HG02588 (cell line): ENCODE measurements around the gene SCYGR4.
"Not testable (repeated sequence)": the region's sequence is repeated elsewhere in the genome, so short reads cannot be mapped to it uniquely, and the experiment has no call there.

Experiments used
- ATAC-seq: cut with Tn5 transposase; IDR thresholded peaks from one replicate; pipeline ENCODE4 v1.9.1; 2021; ENCODE audit warnings: mild to moderate bottlenecking, moderate library complexity; ENCODE audit not compliant: unreplicated experiment

The SCYGR4 gene, protein sequence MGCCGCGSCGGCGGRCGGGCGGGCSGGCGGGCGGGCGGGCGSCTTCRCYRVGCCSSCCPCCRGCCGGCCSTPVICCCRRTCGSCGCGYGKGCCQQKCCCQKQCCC

GRCh38 chr2:227617316-227618230, at the start of gene SCYGR4:
TSS of gene SCYGR4 (plus strand) at chr2:227617498. CDS start at chr2:227617498, 0 bp downstream.
- ATAC-seq = no peak

GRCh38 chr2:227568852-227569169, 48.5 kb upstream of the SCYGR4 start:
- no peak for ATAC-seq

DNA sequence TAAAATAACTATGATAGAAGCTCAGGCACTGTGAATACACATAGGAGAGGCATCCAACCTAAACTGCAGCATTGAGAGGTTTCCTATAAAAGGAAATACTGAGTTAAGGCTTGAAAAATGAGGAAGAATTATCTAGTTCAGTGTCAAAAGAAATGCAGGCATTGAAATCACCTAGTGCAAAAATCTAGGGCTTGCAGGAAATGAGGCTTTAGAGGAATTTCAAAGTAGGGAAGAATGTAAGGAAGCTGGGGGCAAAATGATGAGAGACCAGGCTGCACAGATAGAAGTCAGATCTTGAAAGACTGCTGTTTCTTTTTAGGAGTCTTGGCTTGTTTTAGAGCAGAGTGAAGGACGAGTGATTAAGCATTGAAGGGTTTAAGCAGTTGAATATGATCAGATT, 46.7 kb upstream of the SCYGR4 start:
- no peak for ATAC-seq

- no peak for ATAC-seq
Measured at GRCh38 chr2:227576110-227576509, 41.2 kb upstream of the SCYGR4 start.

GRCh38 chr2:227576812-227577211, 40.5 kb upstream of the SCYGR4 start:
- no peak for ATAC-seq

DNA sequence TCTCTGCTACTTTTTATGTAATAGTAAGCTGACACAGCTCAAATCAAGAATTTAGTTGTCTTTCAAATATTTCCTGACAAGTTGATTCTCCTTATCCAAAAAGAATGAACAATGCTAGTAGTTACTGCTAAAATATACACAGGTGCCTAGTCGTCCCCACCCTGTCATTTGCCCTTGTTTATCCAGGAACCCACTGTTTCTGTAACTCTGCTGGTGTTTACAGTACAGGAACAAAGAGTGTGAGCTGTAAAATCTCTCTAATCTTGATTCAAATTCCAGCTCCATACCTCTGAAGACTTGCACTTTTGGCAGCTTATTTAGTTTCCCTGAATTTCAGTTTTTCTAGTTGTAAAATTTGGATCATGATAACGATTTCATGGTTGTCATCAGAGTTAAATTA, 39.7 kb upstream of the SCYGR4 start:
- ATAC-seq = no peak

GRCh38 chr2:227578642-227579041, 38.7 kb upstream of the SCYGR4 start:
- no peak for ATAC-seq

GRCh38 chr2:227579791-227580190, 37.5 kb upstream of the SCYGR4 start:
- no peak for ATAC-seq

GRCh38 chr2:227582369-227582768, 34.9 kb upstream of the SCYGR4 start:
- ATAC-seq = no peak

GRCh38 chr2:227592694-227593387, 24.5 kb upstream of the SCYGR4 start:
- no peak for ATAC-seq

- ATAC-seq = no peak
Measured at GRCh38 chr2:227595797-227596196, 21.5 kb upstream of the SCYGR4 start.

- no peak for ATAC-seq
Measured at GRCh38 chr2:227597036-227597435, 20.3 kb upstream of the SCYGR4 start.

GRCh38 chr2:227597998-227598397, 19.3 kb upstream of the SCYGR4 start:
- ATAC-seq = no peak

- not testable (repeated sequence) for ATAC-seq
Measured at GRCh38 chr2:227598835-227599503, 18.3 kb upstream of the SCYGR4 start, which contains the start of gene SCYGR2. TSS of gene SCYGR2 (plus strand) at chr2:227598893. CDS start at chr2:227598893, 0 bp downstream.

DNA sequence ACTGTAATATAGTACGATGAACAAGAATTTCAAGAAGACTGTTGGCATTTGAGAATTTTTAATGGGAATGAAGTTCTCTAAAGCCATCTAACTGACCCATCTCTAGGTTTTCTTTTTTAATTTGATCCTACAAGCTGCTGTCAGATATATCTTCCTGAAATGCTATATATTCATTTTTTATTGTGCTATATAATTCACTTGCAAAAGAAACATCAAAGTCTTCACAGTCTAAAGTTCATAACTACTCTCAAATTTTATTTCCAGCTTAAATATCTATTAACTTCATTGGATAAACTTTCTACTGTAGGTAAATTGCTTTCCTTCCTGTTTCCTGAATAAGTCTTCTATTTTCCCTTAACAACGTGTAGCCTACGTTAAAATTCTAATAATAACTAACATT, 14.9 kb upstream of the SCYGR4 start:
- ATAC-seq = no peak

- no peak for ATAC-seq
Measured at GRCh38 chr2:227606476-227606875, 10.8 kb upstream of the SCYGR4 start.

DNA sequence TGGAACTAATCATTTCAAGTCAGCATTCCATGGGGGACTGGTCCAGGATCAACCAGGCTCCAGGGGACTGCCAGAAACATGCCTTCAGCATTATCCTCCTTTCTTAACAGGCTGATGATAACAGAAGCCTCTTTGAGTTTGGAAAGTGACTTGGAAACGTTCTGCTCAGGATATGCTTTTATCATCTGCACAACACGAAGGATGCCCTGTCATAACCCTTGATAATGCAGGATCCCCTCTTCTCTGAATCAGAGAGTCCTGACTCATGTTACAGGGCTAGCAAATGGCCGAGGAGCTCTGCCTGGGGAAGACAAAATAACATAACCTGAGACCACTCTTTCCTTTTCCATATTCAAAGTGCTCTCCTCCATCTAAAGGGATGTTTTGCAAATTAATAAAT, 9.4 kb upstream of the SCYGR4 start:
- no peak for ATAC-seq

DNA sequence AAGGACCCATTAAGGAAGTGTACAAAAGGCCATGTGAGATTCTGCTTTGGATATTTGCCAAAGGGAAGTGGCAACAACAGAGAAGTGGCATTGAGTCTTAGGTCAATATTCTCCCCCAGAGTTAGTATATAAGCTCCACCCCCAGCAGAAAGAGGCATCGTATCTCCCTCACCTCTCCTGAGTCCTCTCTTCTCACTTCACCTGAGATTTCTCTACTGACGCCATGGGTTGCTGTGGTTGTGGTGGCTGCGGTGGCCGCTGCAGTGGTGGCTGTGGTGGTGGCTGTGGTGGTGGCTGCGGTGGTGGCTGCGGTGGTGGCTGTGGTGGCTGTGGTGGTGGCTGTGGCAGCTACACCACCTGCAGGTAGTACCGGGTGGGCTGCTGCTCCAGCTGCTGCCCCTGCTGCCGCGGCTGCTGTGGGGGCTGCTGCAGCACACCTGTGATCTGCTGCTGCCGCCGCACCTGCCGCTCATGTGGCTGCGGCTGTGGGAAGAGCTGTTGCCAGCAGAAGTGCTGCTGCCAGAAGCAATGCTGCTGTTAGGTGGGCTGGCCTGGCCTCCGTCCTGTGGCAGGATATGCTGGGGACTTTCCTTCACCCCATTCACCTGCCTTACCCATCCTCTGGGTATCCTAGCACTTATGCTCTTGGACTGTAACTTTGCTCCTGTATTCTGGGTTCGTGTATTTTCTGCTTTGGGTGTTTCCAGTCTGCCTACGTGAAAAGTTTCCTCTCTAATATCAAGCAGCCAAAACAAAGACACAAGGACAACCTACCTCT, 8.5 kb upstream of the SCYGR4 start:
- ATAC-seq = no peak

DNA sequence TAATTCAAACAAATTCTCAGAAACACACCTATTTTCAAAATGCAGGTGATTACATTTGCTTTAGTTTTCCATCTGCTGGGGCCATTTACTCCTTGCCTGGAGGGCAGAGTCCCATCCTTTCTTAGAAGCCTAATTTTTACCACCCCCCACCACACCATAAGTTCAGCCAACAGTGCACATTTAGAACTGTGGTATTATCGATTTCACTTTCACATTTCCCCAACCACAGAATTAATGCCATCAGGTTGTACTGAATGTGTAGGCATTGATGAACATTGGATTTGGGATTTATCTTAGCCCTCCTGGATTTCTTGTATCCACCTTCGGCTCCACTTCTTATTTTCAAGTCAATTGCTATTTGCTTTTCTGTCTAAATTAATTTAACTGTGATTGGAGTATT, 7.2 kb upstream of the SCYGR4 start:
- no peak for ATAC-seq

- ATAC-seq = no peak
Measured at GRCh38 chr2:227612546-227613271, 4.6 kb upstream of the SCYGR4 start.
